Neuronal stem cell (in vitro differentiated cells): ENCODE data around the gene PIEZO1.

ENCODE experiments used
- DNase-seq: peaks from one replicate; pipeline ENCODE4 v3.0.0-alpha.2; 2013; ENCODE audit warnings: low spot score
- H2AFZ ChIP-seq: one replicate; pipeline ENCODE4 v1.6.1; 2013; ENCODE audit warnings: mild to moderate bottlenecking, low read length, inconsistent platforms
- H2AK5ac ChIP-seq: 2 replicates; pipeline ENCODE4 v1.6.1; 2013; ENCODE audit warnings: low read depth, mild to moderate bottlenecking, inconsistent platforms, low read length, moderate library complexity, mixed read lengths
- H2BK120ac ChIP-seq: 2 replicates; pipeline ENCODE4 v1.6.1; 2013; ENCODE audit warnings: low read depth, mild to moderate bottlenecking, inconsistent platforms, low read length, moderate library complexity, mixed read lengths
- H2BK12ac ChIP-seq: one replicate; pipeline ENCODE4 v1.6.1; 2013; ENCODE audit warnings: low read length, inconsistent platforms
- H2BK15ac ChIP-seq: 2 replicates; pipeline ENCODE4 v1.6.1; 2013; ENCODE audit warnings: mild to moderate bottlenecking, low read length, inconsistent platforms, mixed read lengths
- H2BK5ac ChIP-seq: one replicate; pipeline ENCODE4 v1.6.1; 2013; ENCODE audit warnings: inconsistent platforms, mild to moderate bottlenecking, low read length, moderate library complexity
- H3K14ac ChIP-seq: one replicate; pipeline ENCODE4 v1.6.1; 2013; ENCODE audit warnings: low read length, inconsistent platforms
- H3K18ac ChIP-seq: 2 replicates; pipeline ENCODE4 v1.6.1; 2013; ENCODE audit warnings: low read length, inconsistent platforms
- H3K23ac ChIP-seq: 2 replicates; pipeline ENCODE4 v1.6.1; 2013; ENCODE audit warnings: low read depth, mild to moderate bottlenecking, mixed read lengths, low read length, inconsistent platforms; ENCODE audit not compliant: poor library complexity
- H3K27ac ChIP-seq: replicated peaks from 3 replicates; pipeline ENCODE4 v1.5.1; 2013; ENCODE audit warnings: low read length, inconsistent platforms
- H3K27me3 ChIP-seq, 3 experiments: 2 replicates each; pipeline ENCODE4 v1.6.1; 2013; ENCODE audit warnings: low read length in 3 of 3, mild to moderate bottlenecking in 2 of 3, inconsistent platforms in 1 of 3, low read depth in 1 of 3, mixed read lengths in 1 of 3, moderate library complexity in 1 of 3; ENCODE audit not compliant: control insufficient read depth in 3 of 3, insufficient read depth in 3 of 3
- H3K36me3 ChIP-seq, 2 donors: replicated peaks in 1 of 2; 2 replicates each; pipeline ENCODE4 v1.6.1; 2013; ENCODE audit warnings: low read length in 2 of 2; ENCODE audit not compliant: control insufficient read depth in 2 of 2, insufficient read depth in 2 of 2
- H3K4ac ChIP-seq: 2 replicates; pipeline ENCODE4 v1.6.1; 2013; ENCODE audit warnings: inconsistent platforms, mild to moderate bottlenecking, low read length, moderate library complexity
- H3K4me1 ChIP-seq, 2 donors: 1 replicate in 1 of 2; 2 replicates in 1 of 2; pipeline ENCODE4 v1.6.1; 2013; ENCODE audit warnings: low read length in 2 of 2, low read depth in 1 of 2; ENCODE audit not compliant: control insufficient read depth in 2 of 2, insufficient read depth in 1 of 2
- H3K4me2 ChIP-seq: one replicate; pipeline ENCODE4 v1.6.1; 2013; ENCODE audit warnings: mild to moderate bottlenecking, low read length, inconsistent platforms; ENCODE audit not compliant: insufficient read depth, poor library complexity, severe bottlenecking
- H3K4me3 ChIP-seq, 2 donors: 2 replicates each; pipeline ENCODE4 v1.5.1; 2013; ENCODE audit warnings: low read length in 2 of 2, mild to moderate bottlenecking in 2 of 2, inconsistent platforms in 1 of 2, moderate library complexity in 1 of 2
- H3K79me1 ChIP-seq: one replicate; pipeline ENCODE4 v1.6.1; 2013; ENCODE audit warnings: low read depth, mild to moderate bottlenecking, inconsistent platforms, low read length, moderate library complexity
- H3K9ac ChIP-seq: one replicate; pipeline ENCODE4 v1.6.1; 2013; ENCODE audit warnings: mild to moderate bottlenecking, low read depth, low read length, inconsistent platforms; ENCODE audit not compliant: poor library complexity
- H3K9me3 ChIP-seq, 2 donors: replicated peaks in 1 of 2; 2 replicates each; pipeline versions ENCODE3 to v1.6.1; 2013; ENCODE audit warnings: low read length in 2 of 2, mild to moderate bottlenecking in 2 of 2, inconsistent platforms in 1 of 2, low read depth in 1 of 2, mixed read lengths in 1 of 2, moderate library complexity in 1 of 2; ENCODE audit not compliant: control insufficient read depth in 2 of 2, insufficient read depth in 1 of 2
- H4K8ac ChIP-seq: one replicate; pipeline ENCODE4 v1.6.1; 2013; ENCODE audit warnings: low read depth, mild to moderate bottlenecking, inconsistent platforms, low read length, moderate library complexity
- H4K91ac ChIP-seq: one replicate; pipeline ENCODE4 v1.6.1; 2013; ENCODE audit warnings: low read length, low read depth, mild to moderate bottlenecking, inconsistent platforms; ENCODE audit not compliant: poor library complexity
- WGBS, 2 donors: extraction: QIAGEN DNeasy Blood & Tissue Kit; methylation state at CpG; one replicate each; pipeline ENCODE4 v1.1.7; 2013; ENCODE audit warnings: missing lambda C conversion rate in 2 of 2, mixed read lengths in 1 of 2; ENCODE audit not compliant: insufficient read length in 2 of 2, insufficient replicate concordance in 1 of 2; ENCODE audit errors: extremely low coverage in 2 of 2; 5-methylcytosine and 5-hydroxymethylcytosine counted together

The PIEZO1 gene

DNA sequence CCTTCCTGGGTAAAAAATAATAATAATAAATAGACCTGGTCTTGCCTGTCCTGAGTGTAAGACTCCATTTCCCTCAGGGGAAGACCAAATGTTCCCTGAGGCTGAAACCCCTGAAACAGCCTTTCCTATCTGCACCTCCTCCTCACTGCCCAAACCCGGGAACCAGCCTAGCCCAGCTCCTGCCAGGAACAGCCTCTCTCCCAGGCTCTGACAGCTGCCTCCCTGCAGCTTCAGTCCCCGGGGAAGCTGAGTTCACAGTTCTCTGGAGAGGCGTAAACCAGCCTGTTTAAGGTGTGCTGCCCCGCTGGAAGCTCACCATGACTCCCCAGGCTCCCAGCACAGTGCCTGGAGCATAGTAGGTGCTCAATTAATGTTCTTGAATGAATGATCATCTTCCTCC, 11.3 kb upstream of the PIEZO1 start:
- H2AFZ ChIP-seq, result no peak overlapping the region
- H2BK5ac ChIP-seq, result no peak overlapping the region
- no peak overlapping the region for H4K8ac ChIP-seq
- H3K79me1 ChIP-seq, result no peaks in the 10 kb centered on the region
- H4K91ac ChIP-seq, result no peak overlapping the region
- H3K9me3 ChIP-seq, result peaks cover 2% of the 10 kb centered on the region in 2 donors
- peaks cover 2 to 15% of the 10 kb centered on the region in 2 donors for H3K4me1 ChIP-seq
- no peak overlapping the region for H2BK120ac ChIP-seq
- no peak overlapping the region for H2BK12ac ChIP-seq
- H3K36me3 ChIP-seq, result peaks cover 0 to 2% of the 10 kb centered on the region in 2 donors
- H2AK5ac ChIP-seq, result no peak overlapping the region
- no peak overlapping the region for H3K18ac ChIP-seq
- DNase-seq, result no peak
- no peak overlapping the region for H3K4ac ChIP-seq
- H2BK15ac ChIP-seq, result no peak overlapping the region
- no peak overlapping the region for H3K4me3 ChIP-seq
- no peak overlapping the region for H3K4me2 ChIP-seq
- H3K23ac ChIP-seq, result no peak overlapping the region
- no peak overlapping the region for H3K9ac ChIP-seq
- no peak overlapping the region for H3K27ac ChIP-seq
- no peak overlapping the region for H3K14ac ChIP-seq
- peaks cover 0 to 12% (median 0%) of the 10 kb centered on the region in 3 experiments for H3K27me3 ChIP-seq
- no CpG with 5 or more reads among the region's 4 CpGs for WGBS, 2 donors

GRCh38 chr16:88793251-88793954, 8.4 kb upstream of the PIEZO1 start:
- peaks cover 0 to 2% of the 10 kb centered on the region in 2 donors for H3K36me3 ChIP-seq
- no peak for DNase-seq
- H2AFZ ChIP-seq, result no peak overlapping the region
- no peaks in the 10 kb centered on the region for H3K79me1 ChIP-seq
- H3K9ac ChIP-seq, result peak overlapping the region; percentile 60
- no peaks in the 10 kb centered on the region for H3K9me3 ChIP-seq
- H3K4me2 ChIP-seq, result no peak overlapping the region
- H2BK5ac ChIP-seq, result peak overlapping the region; percentile 60
- peaks cover 8 to 20% of the 10 kb centered on the region in 2 donors for H3K4me1 ChIP-seq
- H4K8ac ChIP-seq, result no peak overlapping the region
- peak overlapping the region; percentile 99 for H2AK5ac ChIP-seq
- no peak overlapping the region for H2BK120ac ChIP-seq
- peaks cover 0 to 12% (median 0%) of the 10 kb centered on the region in 3 experiments for H3K27me3 ChIP-seq
- peak overlapping the region; percentile 94 for H3K23ac ChIP-seq
- peak overlapping the region; percentile 90 for H3K18ac ChIP-seq
- no peak overlapping the region for H3K4ac ChIP-seq
- no peak overlapping the region for H3K27ac ChIP-seq
- peak overlapping the region; percentile 24 for H2BK12ac ChIP-seq
- no CpG with 5 or more reads among the region's 35 CpGs for WGBS, 2 donors
- H3K4me3 ChIP-seq, result no peak overlapping the region
- H3K14ac ChIP-seq, result peak overlapping the region; percentile 25
- H2BK15ac ChIP-seq, result peak overlapping the region; percentile 99
- H4K91ac ChIP-seq, result no peak overlapping the region

GRCh38 chr16:88792668-88793250, 7.7 kb upstream of the PIEZO1 start:
- no peak overlapping the region for H2BK120ac ChIP-seq
- H3K9me3 ChIP-seq, result no peaks in the 10 kb centered on the region
- no peaks in the 10 kb centered on the region for H3K36me3 ChIP-seq
- H3K27ac ChIP-seq, result no peak overlapping the region
- no peaks in the 10 kb centered on the region for H3K79me1 ChIP-seq
- peak overlapping the region; percentile 90 for H3K18ac ChIP-seq
- no peak for DNase-seq
- no peak overlapping the region for H3K4me2 ChIP-seq
- peak overlapping the region; percentile 63 for H3K9ac ChIP-seq
- peak overlapping the region; percentile 25 for H3K14ac ChIP-seq
- H2BK5ac ChIP-seq, result peak overlapping the region; percentile 60
- H3K4me3 ChIP-seq, result no peak overlapping the region
- peak overlapping the region; percentile 99 for H2AK5ac ChIP-seq
- H2BK12ac ChIP-seq, result peak overlapping the region; percentile 87
- H3K23ac ChIP-seq, result peak overlapping the region; percentile 94
- peaks cover 8 to 20% of the 10 kb centered on the region in 2 donors for H3K4me1 ChIP-seq
- H2AFZ ChIP-seq, result peak overlapping the region; percentile 19
- H2BK15ac ChIP-seq, result peak overlapping the region; percentile 99
- no peak overlapping the region for H4K8ac ChIP-seq
- H4K91ac ChIP-seq, result no peak overlapping the region
- no CpG with 5 or more reads among the region's 12 CpGs for WGBS, 2 donors
- H3K4ac ChIP-seq, result peak overlapping the region; percentile 95
- H3K27me3 ChIP-seq, result peaks cover 0 to 12% (median 0%) of the 10 kb centered on the region in 3 experiments

DNA sequence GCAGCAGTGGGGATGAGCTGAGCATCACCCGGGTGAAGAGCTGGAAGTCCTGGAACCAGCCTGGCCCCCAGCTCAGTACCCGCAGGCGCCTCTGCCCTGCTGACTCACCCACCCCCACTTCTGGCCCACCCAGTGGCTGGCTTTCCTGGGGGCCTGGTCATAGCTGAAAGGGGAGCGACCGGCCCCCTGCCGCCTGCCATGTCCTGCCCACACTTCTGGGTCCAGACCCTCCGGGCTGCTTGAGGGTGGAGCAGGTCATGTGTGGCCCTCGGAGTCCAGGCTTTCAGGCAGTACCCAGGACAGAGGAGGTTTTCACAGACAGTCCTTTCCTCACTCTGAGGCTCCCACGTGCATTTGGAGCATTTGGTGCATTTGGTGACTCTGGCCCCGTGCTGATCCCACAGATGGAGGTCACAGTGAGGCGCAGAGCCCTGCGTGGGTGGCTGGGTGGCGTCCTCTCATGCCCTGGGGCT, 7.1 kb upstream of the PIEZO1 start:
- H3K27ac ChIP-seq, result no peak overlapping the region
- H3K9me3 ChIP-seq, result no peaks in the 10 kb centered on the region
- H3K18ac ChIP-seq, result peak overlapping the region; percentile 90
- peaks cover 0 to 17% (median 0%) of the 10 kb centered on the region in 3 experiments for H3K27me3 ChIP-seq
- DNase-seq, result no peak
- H2BK15ac ChIP-seq, result peak overlapping the region; percentile 99
- peak overlapping the region; percentile 99 for H2AK5ac ChIP-seq
- peak overlapping the region; percentile 89 for H3K4ac ChIP-seq
- peak overlapping the region; percentile 19 for H2AFZ ChIP-seq
- no peak overlapping the region for H3K4me2 ChIP-seq
- no CpG with 5 or more reads among the region's 13 CpGs for WGBS, 2 donors
- peak overlapping the region; percentile 94 for H3K23ac ChIP-seq
- peak overlapping the region; percentile 63 for H3K9ac ChIP-seq
- H3K14ac ChIP-seq, result peak overlapping the region; percentile 71
- H3K4me3 ChIP-seq, result no peak overlapping the region
- no peak overlapping the region for H4K8ac ChIP-seq
- no peaks in the 10 kb centered on the region for H3K36me3 ChIP-seq
- peak overlapping the region; percentile 87 for H2BK120ac ChIP-seq
- peak overlapping the region; percentile 72 for H4K91ac ChIP-seq
- peaks cover 8 to 22% of the 10 kb centered on the region in 2 donors for H3K4me1 ChIP-seq
- peak overlapping the region; percentile 87 for H2BK12ac ChIP-seq
- no peaks in the 10 kb centered on the region for H3K79me1 ChIP-seq
- peak overlapping the region; percentile 60 for H2BK5ac ChIP-seq
